Endothelial cell of umbilical vein (primary cell): ENCODE results near the gene CAPG. TPM values are rescaled to one million over a fixed set of nuclear protein-coding genes. Genes with fewer than 3 reads are reported as not detected.

Experiments used
- BruUV-seq: library from RNA; stranded (reverse); fragments of 400-500 nt; replicated peaks from 2 replicates; lab custom pipeline; 2021; lab: Mats Ljungman, UMichigan
- CTCF ChIA-PET: fragments of 300-600, 350-600 bp; sonication (Branson Sonifier 250); formaldehyde crosslinking; loops from one replicate; lab custom pipeline; 2021; ENCODE audit warnings: antibody characterized with exemption, inconsistent platforms; lab: Charles Lee
- POLR2A ChIA-PET: fragments of 300-600, 350-600 bp; sonication (Branson Sonifier 250); formaldehyde crosslinking; loops from one replicate; lab custom pipeline; 2021; ENCODE audit warnings: antibody characterized with exemption, inconsistent platforms; lab: Charles Lee
- DNase-seq: peaks from one replicate; pipeline ENCODE4 v3.0.0-alpha.2; 2011; ENCODE audit warnings: low read depth, low spot score
- FAIRE-seq: peaks from 2 replicates; lab custom pipeline; 2011; peaks lifted over from hg19 to GRCh38; lab: Jason Lieb, UNC
- H2AFZ ChIP-seq: 2 replicates; pipeline ENCODE4 v1.6.0; 2012; ENCODE audit warnings: low read depth, low read length, control low read depth, inconsistent platforms
- H3K27ac ChIP-seq: 2 replicates; pipeline ENCODE4 v1.5.1; 2011; ENCODE audit warnings: low read depth, mild to moderate bottlenecking, control low read depth, low read length, moderate library complexity; ENCODE audit not compliant: insufficient read depth
- H3K27me3 ChIP-seq, 2 experiments: 2 replicates each; pipeline versions ENCODE4 v1.6.0 to v1.6.1; 2011; ENCODE audit warnings: low read length in 2 of 2, mixed read lengths in 1 of 2; ENCODE audit not compliant: control insufficient read depth in 2 of 2, insufficient read depth in 2 of 2
- H3K36me3 ChIP-seq, 2 experiments: 2 replicates in 1 of 2; 3 replicates in 1 of 2; pipeline ENCODE4 v1.5.1; 2011; ENCODE audit warnings: low read length in 2 of 2, mild to moderate bottlenecking in 1 of 2, moderate library complexity in 1 of 2; ENCODE audit not compliant: control insufficient read depth in 2 of 2, insufficient read depth in 2 of 2; ENCODE audit errors: extremely low read depth in 1 of 2
- H3K4me1 ChIP-seq: 3 replicates; pipeline ENCODE4 v1.5.1; 2011; ENCODE audit warnings: mild to moderate bottlenecking, low read length; ENCODE audit not compliant: control insufficient read depth, insufficient read depth; ENCODE audit errors: extremely low read depth
- H3K4me2 ChIP-seq: 2 replicates; pipeline ENCODE4 v1.6.1; 2011; ENCODE audit warnings: low read length, control low read depth, mixed read lengths; ENCODE audit not compliant: insufficient read depth
- H3K4me3 ChIP-seq, 3 experiments: fragments of 200-600 bp in 1 of 3; sonication (generic), shearing (Covaris generic) in 1 of 3; replicated peaks in 1 of 3; 2 replicates each; pipeline ENCODE4 v1.5.1; 2011 to 2016; ENCODE audit warnings: control low read depth in 3 of 3, low read length in 3 of 3, mild to moderate bottlenecking in 2 of 3, inconsistent platforms in 1 of 3, low read depth in 1 of 3, moderate library complexity in 1 of 3; ENCODE audit not compliant: insufficient read depth in 1 of 3
- H3K79me2 ChIP-seq: 2 replicates; pipeline ENCODE4 v1.6.0; 2012; ENCODE audit warnings: low read length, inconsistent platforms; ENCODE audit not compliant: control insufficient read depth, insufficient read depth
- H3K9ac ChIP-seq: replicated peaks from 2 replicates; pipeline ENCODE3; 2011; ENCODE audit warnings: low read length, control low read depth; ENCODE audit not compliant: insufficient read depth; ENCODE audit errors: extremely low read depth
- H3K9me1 ChIP-seq: replicated peaks from 3 replicates; pipeline ENCODE4 v1.6.0; 2011; ENCODE audit warnings: mild to moderate bottlenecking, low read length; ENCODE audit not compliant: control insufficient read depth, insufficient read depth; ENCODE audit errors: extremely low read depth
- H3K9me3 ChIP-seq: replicated peaks from 2 replicates; pipeline ENCODE4 v1.5.1; 2012; ENCODE audit warnings: low read length, inconsistent platforms; ENCODE audit not compliant: control insufficient read depth, insufficient read depth
- H4K20me1 ChIP-seq: replicated peaks from 2 replicates; pipeline ENCODE3; 2011; ENCODE audit warnings: mild to moderate bottlenecking, low read length; ENCODE audit not compliant: control insufficient read depth, insufficient read depth; ENCODE audit errors: extremely low read depth
- EZH2 ChIP-seq: IDR thresholded peaks from 2 replicates; pipeline ENCODE4 v1.6.1; 2012; ENCODE audit warnings: borderline replicate concordance, low read depth, mild to moderate bottlenecking, moderate library complexity, low read length, inconsistent platforms; ENCODE audit not compliant: severe bottlenecking
- FOS ChIP-seq: IDR thresholded peaks from 2 replicates; pipeline ENCODE4 v1.6.1; 2011; ENCODE audit warnings: mild to moderate bottlenecking, low read length, moderate library complexity, borderline replicate concordance; ENCODE audit not compliant: insufficient read depth
- GATA2 ChIP-seq: IDR thresholded peaks from 2 replicates; pipeline ENCODE4 v1.7.0; 2011; ENCODE audit warnings: low read depth, mild to moderate bottlenecking, moderate library complexity, mixed read lengths, low read length; ENCODE audit not compliant: insufficient read length, insufficient read depth
- JUN ChIP-seq: IDR thresholded peaks from 2 replicates; pipeline ENCODE4 v1.6.1; 2011; ENCODE audit warnings: borderline replicate concordance, low read depth; ENCODE audit not compliant: insufficient read length, insufficient read depth
- MYC ChIP-seq: IDR thresholded peaks from one replicate; pipeline ENCODE4 v1.6.1; 2011; ENCODE audit warnings: mild to moderate bottlenecking, low read depth, low read length
- POLR2A ChIP-seq: IDR thresholded peaks from 2 replicates; pipeline ENCODE4 v1.6.1; 2012; ENCODE audit warnings: low read depth, mild to moderate bottlenecking, control low read depth, low read length
- POLR2AphosphoS5 ChIP-seq: IDR thresholded peaks from 2 replicates; pipeline ENCODE4 v1.6.1; 2012; ENCODE audit warnings: low read depth, mild to moderate bottlenecking, control low read depth, low read length, moderate library complexity; ENCODE audit not compliant: insufficient read depth
- dilution Hi-C: fragments of 300-500 bp; cut with MboI; formaldehyde crosslinking; loops from one replicate; pipeline ENCODE4 v1.15.0; 2019; ENCODE audit warnings: low sequenced_read_pairs; ENCODE audit not compliant: extremely low pct_ligation_motif_present
- intact Hi-C: fragments of 100-400 bp; cut with micrococcal nuclease; formaldehyde crosslinking; loops from one replicate; pipeline ENCODE4 v1.10.0; 2022
- polyA plus RNA-seq, 4 experiments: library from polyadenylated mRNA; depleted of rRNA in 3 of 4; stranded (reverse) in 3 of 4; unstranded in 1 of 4; fragments of >200 nt; gene quantifications; 2 replicates each; pipeline versions ENCODE4 v1.2.1 to v1.2.3, GENCODE V29; 2011 to 2012; ENCODE audit warnings: missing spikeins in 1 of 4
- total RNA-seq: library from RNA; stranded (reverse); gene quantifications from 2 replicates; pipeline ENCODE4 v1.2.3, GENCODE V29; 2021
- TF ChIP-seq, protein P1 (sequence below), 2 donors: IDR thresholded peaks; 1 replicate in 1 of 2; 2 replicates in 1 of 2; pipeline ENCODE4 v1.5.1; 2011; ENCODE audit warnings: low read length in 2 of 2, mild to moderate bottlenecking in 2 of 2, moderate library complexity in 2 of 2, control low read depth in 1 of 2, inconsistent platforms in 1 of 2, low read depth in 1 of 2; ENCODE audit not compliant: insufficient read depth in 1 of 2; ENCODE audit errors: extremely low read depth in 1 of 2
- TF ChIP-seq, protein P2 (sequence below): IDR thresholded peaks from 2 replicates; pipeline ENCODE4 v1.6.1; 2011; ENCODE audit not compliant: insufficient read depth, insufficient read length

The CAPG gene
- total and polyA plus RNA-seq, 2 donors (not counting 3 experiments of a cell fraction or from before 2014, with no cell fraction given), result 107 to 115 TPM

DNA sequence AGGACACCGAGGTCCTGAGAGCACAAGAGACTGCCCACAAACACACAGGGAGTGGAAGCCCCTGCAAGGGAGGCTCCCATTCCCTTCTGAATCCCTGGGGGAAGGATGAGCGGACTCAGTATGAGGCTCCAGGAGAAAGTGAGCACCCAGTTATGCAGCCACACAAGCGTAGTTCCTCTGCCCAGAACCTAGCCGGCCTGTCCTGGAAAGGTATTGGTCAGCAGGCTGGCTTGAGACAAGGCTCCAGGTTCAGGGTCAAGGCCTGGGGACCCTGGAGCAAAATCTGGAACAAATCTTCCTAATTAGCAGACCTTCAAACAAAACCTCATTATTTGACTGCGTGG is 1.2 kb upstream of the CAPG start:
- Histone ChIP-seq H3K4me2 (no peak overlapping the region), H4K20me1 (no peaks in the 10 kb centered on the region), H3K4me1 (peaks cover 9% of the 10 kb centered on the region), H3K36me3 (no peaks in the 10 kb centered on the region), H3K9me3 (no peaks in the 10 kb centered on the region), H3K9ac (no peak overlapping the region), H3K27ac (no peak overlapping the region), H3K4me3 (no peak overlapping the region), H3K9me1 (no peaks in the 10 kb centered on the region), H2AFZ (no peak overlapping the region), H3K79me2 (no peaks in the 10 kb centered on the region), H3K27me3 (no peaks in the 10 kb centered on the region)
- POLR2A ChIA-PET, result no interaction called here
- DNase-seq, result no peak
- intact Hi-C loops (no loop called here), dilution Hi-C loops (no loop called here)
- FAIRE-seq, result no peak
- CTCF ChIA-PET, result interaction anchor here (1.3 kb wide), 1 partner anchor 139 kb away, joined by 3 read pairs; no protein-coding TSS in a partner anchor
- BruUV-seq, result no TSS peak
- TF ChIP-seq, protein P1, sequence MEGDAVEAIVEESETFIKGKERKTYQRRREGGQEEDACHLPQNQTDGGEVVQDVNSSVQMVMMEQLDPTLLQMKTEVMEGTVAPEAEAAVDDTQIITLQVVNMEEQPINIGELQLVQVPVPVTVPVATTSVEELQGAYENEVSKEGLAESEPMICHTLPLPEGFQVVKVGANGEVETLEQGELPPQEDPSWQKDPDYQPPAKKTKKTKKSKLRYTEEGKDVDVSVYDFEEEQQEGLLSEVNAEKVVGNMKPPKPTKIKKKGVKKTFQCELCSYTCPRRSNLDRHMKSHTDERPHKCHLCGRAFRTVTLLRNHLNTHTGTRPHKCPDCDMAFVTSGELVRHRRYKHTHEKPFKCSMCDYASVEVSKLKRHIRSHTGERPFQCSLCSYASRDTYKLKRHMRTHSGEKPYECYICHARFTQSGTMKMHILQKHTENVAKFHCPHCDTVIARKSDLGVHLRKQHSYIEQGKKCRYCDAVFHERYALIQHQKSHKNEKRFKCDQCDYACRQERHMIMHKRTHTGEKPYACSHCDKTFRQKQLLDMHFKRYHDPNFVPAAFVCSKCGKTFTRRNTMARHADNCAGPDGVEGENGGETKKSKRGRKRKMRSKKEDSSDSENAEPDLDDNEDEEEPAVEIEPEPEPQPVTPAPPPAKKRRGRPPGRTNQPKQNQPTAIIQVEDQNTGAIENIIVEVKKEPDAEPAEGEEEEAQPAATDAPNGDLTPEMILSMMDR (IDR thresholded peaks at IDR 0.05; ENCODE audit: extremely low read depth in 1 of 2, insufficient read depth in 1 of 2, low read depth in 1 of 2, low read length in 2 of 2), result no peak
- TF ChIP-seq JUN, result no peak
- no peak for TF ChIP-seq FOS
- TF ChIP-seq GATA2, result no peak
- TF ChIP-seq POLR2A, result no peak
- TF ChIP-seq EZH2, result no peak
- TF ChIP-seq, protein P2, sequence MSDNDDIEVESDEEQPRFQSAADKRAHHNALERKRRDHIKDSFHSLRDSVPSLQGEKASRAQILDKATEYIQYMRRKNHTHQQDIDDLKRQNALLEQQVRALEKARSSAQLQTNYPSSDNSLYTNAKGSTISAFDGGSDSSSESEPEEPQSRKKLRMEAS, result no peak
- TF ChIP-seq POLR2AphosphoS5, result no peak
- no peak for TF ChIP-seq MYC
